Measurements from ENCODE around the gene CIRBP. TPM values are rescaled to one million over a fixed set of nuclear protein-coding genes. Genes with fewer than 3 reads are reported as not detected.
"Not testable (repeated sequence)": the region's sequence is repeated elsewhere in the genome, so short reads cannot be mapped to it uniquely, and the experiment has no call there.

Gene CIRBP
- total RNA-seq, 1 experiment from 2014 or later: 196 TPM

DNA sequence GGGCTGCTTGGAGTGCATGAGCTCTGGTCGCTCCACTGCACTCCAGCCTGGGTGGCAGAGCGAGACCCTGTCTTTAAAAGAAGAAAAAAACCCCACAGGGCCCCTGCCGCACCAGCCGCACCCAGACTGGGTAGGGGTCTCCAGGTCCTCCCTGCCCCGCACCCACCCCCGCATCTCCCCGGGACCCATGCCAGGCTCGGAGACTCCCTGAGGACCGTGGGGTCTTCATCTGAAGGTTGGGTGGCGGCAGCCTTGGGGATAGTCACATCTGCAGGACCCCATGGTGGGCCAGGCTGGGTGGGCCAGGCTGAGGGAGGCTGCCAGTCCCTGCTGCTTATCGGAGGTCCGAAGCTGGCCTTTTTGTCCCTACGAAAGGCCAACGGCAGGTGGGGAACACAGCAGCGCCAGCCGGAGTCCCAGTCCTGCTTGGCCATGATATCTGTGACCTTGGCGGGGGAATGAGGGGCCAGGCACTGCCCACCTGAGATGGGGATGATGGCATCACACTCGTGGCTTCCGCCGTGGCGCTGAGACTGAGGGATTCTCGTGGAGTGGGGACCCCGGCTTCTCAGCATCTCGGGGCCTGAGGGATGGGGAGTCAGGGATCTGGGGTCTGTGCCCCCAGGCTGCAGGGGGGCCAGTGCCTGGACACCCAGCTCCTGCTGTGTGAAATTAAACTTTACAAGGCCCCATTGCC lies 27.6 kb downstream of the CIRBP start:
- in situ Hi-C loops (cut with HindIII; ENCODE audit: low sequenced_read_pairs): no loop called here
- no peak for DNase-seq (ENCODE audit: low spot score)

DNA sequence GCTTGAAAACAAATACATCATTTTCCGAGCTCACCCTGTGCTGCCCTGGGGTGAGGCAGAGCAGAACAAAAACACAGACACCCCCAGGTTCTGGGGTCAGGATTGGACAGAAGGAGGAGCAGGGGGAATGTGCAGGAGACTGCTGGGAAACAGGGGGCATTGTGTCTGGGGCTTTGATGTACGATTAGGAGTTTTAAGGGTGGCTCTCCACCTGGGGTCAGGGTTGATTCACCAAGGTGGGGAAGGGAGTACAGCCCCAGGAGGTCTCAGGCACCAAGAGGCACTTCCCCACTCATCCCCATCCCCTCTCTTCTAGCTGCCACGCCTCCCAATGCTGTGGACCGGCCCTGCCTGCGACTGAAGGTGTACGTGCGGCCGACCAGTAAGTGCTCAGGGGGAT lies 29.1 kb downstream of the CIRBP start:
- no peak for DNase-seq (ENCODE audit: low spot score)
- in situ Hi-C loops (cut with HindIII; ENCODE audit: low sequenced_read_pairs): no loop called here

DNA sequence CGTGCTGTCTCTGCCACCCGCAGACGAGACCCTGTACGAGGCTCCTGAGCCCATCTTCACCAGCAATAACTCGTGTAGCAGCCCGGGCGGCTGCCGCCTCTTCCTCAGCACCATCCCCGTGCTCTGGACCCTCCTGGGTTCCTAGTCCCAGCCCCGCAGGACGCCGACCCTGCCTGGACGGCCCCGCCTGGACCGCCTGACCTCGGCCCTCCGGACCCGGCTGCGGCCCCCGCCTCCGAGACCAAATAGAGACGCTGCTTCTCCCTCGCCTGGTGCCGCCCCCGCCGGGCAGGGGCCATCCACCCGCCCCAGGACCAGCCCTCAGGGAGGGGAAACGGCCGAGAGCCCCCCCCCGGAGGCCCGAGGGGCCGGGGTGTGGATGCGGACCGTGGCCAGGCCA lies 30.7 kb downstream of the CIRBP start:
- in situ Hi-C loops (cut with HindIII; ENCODE audit: low sequenced_read_pairs): no loop called here
- no peak for DNase-seq (ENCODE audit: low spot score)

DNA sequence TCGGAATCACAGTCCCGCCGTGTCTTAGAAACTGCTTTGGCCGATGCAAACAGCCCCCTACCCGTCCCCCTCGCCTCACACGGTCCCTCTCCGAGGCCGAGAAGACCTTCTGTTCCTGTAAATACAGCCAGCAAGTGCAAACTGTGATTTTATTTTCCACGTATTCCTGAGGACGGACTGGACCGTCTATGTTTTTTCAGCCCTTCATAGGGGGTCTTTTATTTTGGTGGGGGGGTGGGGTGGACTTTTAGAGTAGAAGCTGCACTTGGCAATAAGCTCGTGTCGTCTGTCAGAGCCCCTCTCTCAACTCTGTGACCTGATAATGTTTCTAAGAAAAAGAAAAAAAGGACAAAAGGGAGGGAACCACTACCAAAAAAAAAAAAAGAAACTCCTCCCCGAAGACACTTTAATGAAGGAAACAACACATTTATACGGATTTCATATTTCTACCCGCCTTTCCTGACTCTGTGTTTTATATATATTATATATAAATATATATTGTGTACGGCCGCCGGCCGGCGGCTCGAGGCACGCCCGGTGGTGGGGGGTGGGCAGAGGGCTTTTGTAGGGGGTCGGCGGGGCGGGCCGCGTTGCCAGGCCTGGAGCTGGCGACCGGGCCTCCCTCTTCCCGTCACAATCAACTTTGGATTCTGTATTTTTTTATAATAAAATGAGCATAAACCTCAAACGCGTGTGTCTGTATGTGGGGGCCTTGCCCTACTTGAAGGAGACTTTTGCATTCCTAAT lies 31.8 kb downstream of the CIRBP start:
- in situ Hi-C loops (cut with HindIII; ENCODE audit: low sequenced_read_pairs): no loop called here
- DNase-seq (ENCODE audit: low spot score): no peak

DNA sequence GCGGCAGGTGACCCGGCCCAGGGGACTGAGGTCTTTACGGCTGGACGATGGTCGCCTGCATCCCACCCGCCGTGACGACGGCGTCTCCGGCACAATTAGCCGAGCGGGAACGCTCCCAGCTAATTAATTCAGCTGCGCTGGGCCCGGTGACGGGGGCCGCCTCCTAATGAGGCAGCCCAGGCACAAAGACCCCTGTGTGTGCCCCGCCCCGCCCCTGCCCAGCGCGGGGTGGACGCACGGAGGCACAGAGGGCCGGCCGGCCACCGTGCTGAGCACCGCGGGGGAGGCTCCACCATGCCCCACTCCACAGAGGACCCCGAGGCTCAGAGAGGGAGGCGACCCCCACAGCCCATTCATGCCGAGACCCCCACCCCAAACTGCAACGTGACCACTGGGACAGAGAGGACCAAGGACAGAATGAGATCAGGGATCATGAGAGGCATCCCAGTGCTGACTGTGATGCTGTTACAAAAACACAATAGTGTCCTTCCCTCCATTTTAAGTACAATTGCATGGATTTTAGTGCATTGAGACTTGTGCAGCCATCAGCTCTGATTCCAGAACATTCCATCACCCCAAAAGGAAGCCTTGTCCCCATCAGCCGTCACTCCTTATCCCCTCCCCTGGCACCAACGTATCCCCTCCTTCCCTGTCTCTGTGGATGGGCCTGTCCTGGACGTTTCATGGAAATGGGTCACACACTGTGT lies 33.6 kb downstream of the CIRBP start:
- in situ Hi-C loops (cut with HindIII; ENCODE audit: low sequenced_read_pairs): no loop called here
- DNase-seq (ENCODE audit: low spot score): no peak

DNA sequence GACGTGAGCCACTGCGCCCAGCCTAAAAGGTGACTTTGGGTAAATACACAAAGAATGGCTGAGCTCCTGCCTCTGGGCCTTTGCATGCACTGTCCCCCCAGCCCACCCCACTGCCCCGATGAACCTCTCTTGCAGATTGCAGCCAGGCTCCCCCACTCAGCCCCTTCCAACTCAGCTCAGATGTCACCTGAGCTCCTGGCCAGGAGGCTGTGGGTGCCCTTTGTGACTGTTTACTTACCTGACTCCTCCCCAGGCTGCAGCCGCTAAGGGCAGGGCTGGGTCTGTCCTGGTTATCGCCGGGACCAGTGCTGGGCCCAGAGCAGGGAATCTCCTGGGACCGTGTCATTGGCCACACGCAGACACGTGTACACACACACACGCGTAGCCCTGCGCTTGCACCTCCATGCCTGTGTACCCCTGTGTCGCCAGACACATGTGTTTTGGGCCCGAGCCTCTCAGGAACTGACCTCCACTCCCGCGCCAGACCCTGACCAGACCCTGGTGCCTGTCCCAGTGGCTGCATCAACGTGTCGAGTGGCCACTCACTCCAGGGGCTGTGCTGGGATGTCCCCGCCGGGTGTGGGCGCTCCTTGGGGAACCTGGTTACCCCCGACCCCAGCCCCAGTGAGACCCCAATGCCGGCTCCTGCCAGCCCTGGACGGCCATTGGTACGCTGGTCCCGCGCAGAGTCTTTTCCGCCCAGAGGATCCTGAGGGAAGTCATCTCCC lies 35.2 kb downstream of the CIRBP start:
- in situ Hi-C loops (cut with HindIII; ENCODE audit: low sequenced_read_pairs): no loop called here
- no peak for DNase-seq (ENCODE audit: low spot score)

DNA sequence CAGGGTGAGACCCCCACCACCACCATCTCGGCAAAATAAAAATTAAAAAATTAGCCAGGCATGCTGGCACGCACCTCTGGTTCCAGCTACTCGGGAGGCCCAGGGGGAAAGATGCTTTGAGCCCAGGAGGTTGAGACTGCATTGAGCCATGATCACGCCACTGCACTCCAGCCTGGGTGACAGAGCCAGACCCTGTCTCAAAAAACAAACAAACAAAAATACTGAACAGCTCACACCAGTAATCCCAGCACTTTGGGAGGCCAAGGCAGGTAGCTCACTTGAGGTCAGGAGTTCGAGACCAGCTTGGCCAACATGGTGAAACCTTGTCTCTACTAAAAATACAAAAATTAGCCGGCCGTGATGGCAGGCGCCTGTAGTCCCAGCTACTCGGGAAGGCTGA lies 36.2 kb downstream of the CIRBP start:
- in situ Hi-C loops (cut with HindIII; ENCODE audit: low sequenced_read_pairs); DNase-seq (ENCODE audit: low spot score): not testable (repeated sequence)

DNA sequence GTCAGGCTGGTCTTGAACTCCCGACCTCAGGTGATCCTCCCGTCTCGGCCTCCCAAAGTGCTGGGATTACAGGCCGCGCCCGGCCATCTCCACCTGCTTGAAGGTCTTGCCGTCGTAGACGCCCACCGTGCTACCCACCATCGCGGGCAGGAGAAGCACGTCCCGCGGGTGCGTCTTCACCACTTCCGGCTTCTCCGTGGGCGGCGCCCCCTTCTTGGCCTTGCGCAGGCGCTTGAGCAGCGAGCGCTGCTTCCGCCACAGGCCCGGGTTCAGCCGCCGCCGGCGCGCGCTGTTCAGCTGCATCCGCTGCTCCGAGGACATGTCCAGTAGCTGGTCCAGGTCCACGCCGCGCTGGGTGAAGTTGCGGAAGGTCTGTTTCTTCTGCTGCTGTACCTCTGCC lies 38.2 kb downstream of the CIRBP start:
- DNase-seq (ENCODE audit: low spot score): no peak
- in situ Hi-C loops (cut with HindIII; ENCODE audit: low sequenced_read_pairs): no loop called here

DNA sequence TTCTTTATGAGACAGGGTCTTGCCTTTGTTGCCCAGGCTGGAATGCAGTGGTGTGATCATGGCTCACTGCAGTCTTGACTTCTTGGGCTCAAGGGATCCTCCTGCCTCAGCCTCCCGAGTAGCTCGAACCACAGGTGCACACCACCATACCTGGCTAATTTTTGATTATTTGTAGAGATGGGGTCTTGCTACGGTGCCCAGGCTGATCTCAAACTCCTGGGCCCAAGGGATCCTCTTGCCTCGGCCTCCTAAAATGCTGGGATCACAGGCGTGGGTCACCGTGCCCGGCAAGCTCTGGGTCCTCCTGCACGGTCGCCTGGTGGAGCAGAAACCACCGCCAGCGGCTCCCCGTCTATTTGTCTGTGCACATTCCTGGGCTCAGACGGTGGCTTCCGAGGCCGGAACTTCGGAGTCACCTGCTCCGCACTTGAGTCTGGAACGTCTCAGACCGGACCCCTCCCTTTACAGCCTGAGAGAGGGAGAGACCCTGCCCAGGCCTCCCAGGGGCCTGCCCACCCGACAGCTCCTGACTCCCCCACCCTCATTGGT lies 38.7 kb downstream of the CIRBP start:
- in situ Hi-C loops (cut with HindIII; ENCODE audit: low sequenced_read_pairs): no loop called here

DNA sequence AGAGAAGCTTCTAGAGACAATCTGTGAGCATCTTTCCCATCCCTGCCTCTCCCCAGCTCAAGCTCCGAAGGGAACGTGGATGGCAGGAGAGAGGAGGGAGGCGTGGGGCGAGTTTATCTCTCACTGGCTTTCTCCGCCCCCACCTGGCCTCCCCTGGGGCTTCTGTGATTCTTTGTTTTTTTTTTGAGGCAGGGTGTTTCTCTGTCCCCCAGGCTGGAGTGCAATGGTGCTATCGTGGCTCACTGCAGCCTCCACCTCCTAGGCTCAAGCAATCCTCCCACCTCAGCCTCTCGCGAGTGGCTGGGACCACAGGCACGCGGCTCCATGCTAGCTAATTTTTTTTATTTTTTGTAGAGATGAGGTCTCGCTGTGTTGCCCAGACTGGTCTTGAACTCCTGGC lies 39.6 kb downstream of the CIRBP start:
- in situ Hi-C loops (cut with HindIII; ENCODE audit: low sequenced_read_pairs): no loop called here

More for the DNA sequence above, 38.7 kb downstream of the CIRBP start:
- no peak for DNase-seq (ENCODE audit: low spot score)

DNA sequence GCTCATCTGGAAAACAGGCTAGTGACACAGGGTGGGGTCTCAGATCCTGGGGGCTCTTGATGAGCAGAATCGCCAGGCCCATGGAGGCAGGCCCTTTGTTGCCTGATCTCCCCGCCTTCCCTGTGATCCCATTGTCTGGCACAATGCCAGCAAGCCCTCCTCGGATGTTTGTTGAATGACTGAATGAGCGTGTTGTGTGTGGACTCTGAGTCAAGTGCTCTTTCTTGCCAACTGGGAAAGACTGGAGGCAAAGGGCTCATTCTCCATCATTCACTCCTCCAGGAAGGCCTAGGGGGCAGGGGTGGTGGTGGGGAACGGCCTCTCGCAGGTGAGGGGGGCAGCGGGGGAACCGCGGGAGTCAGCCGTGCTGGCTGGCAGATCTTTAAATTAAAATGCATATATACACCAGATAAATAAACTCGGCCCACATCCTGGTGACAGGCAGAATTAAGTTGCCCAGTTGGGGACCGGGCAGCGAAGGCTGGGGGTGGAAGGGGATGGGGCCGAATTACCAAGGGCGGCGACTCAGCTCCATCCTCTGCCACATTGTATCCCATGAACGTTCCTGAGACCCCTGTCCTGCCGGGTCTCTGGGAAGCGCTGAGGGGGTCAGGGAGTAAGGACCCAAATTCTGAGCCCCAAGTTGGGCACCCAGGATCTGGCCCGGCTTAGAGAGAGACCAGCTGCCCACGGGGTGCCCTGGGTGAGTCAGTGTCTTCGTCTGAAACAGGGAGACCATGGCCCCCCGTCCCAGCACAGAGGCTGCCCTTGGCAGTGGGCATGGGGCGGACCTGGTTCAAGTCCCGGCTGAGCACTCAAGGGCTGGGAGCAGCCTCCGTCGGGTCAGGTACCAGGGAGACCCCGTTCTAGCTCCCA lies 41.1 kb downstream of the CIRBP start:
- in situ Hi-C loops (cut with HindIII; ENCODE audit: low sequenced_read_pairs): no loop called here
- no peak for DNase-seq (ENCODE audit: low spot score)

More for the DNA sequence above, 39.6 kb downstream of the CIRBP start:
- no peak for DNase-seq (ENCODE audit: low spot score)

DNA sequence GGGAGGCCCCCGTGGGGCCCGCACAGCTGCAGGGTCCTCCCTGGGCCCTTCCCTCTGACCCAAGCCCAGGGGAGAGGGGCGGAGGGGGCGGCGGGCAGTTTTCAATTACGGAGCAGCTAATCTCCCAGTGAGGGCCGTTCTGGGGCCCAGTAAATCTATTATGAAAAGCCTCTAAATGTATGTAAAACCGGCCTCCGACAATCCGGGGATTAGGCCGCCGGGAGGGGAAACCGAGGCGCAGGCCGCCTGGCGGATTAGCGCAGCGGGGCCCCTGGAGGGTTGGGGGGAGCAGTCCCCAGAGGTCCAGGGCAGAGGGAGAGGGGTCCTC lies 41.7 kb downstream of the CIRBP start:
- in situ Hi-C loops (cut with HindIII; ENCODE audit: low sequenced_read_pairs): no loop called here

DNA sequence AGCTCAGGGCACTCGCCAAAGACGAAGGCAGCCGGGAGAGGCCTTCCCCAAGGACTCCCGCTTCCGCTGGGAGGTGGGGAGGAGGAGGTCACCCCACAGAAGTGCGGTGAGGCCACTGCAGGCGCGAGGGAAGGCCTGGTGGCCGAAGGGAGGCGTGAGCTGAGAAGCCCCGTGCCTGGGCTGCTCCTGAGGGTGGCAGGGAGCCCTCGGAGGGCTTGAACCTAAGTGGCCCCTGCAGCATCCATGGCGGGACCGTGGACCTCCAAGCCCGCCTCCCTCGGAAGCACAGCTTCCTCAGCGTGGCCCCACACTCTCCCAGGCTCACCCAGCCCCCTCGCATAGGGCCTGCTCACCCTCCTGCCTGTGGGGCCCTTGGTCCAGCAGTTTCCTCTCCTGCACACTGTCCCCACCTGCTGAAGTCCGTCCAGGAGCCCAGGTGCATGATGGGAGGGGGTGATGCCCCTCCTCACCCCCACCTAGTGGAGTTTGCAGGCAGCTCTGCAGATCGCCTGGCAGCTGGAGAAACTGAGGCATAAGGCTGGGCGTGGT lies 42.5 kb downstream of the CIRBP start:
- no peak for DNase-seq (ENCODE audit: low spot score)
- in situ Hi-C loops (cut with HindIII; ENCODE audit: low sequenced_read_pairs): no loop called here

More for the DNA sequence above, 41.7 kb downstream of the CIRBP start:
- no peak for DNase-seq (ENCODE audit: low spot score)

DNA sequence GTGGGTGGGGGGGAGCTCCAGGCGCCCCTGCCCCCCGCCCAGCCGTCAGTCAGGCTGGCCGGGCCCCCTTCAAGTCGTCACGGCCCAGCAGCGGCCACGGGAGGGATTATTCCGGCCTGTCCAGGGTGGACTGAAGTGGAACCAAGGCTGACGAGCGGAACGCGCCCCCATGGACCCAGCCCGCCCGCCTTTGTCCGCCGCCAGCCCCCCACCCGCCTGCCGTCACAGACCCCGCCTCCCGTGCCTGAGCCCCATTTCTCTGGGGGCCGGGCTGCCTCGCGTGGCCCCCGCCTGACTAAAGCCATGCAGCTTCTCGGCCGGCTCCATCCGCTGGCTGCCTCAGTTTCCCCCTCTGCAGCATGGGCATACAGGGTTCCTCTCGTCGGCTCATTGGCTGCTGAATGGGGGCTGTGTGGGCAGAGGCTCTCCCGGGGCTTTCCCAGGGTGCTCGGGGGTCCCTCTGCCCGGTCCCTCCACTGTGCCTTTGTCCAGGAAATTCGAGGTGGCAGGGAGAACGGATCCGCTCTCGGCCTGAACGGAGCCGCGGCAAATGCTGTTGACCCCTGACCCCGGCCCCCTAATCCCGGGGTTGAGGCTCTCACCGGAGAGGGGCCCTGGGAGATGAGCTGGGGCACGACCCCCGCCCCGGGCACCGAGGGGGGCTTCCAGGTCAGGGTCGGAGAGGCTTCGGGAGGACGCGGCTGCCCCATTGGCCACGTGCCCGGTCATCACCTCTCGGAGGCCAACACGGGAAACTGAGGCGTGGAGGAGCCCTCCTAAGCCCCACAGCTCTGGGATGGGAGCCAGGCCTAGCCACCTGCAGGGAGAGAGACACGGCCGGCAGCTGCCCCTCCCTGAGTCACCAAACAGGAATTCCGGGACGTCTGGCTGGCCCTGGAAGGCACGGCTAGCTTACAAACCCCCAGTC lies 43.9 kb downstream of the CIRBP start:
- in situ Hi-C loops (cut with HindIII; ENCODE audit: low sequenced_read_pairs): no loop called here
- no peak for DNase-seq (ENCODE audit: low spot score)

DNA sequence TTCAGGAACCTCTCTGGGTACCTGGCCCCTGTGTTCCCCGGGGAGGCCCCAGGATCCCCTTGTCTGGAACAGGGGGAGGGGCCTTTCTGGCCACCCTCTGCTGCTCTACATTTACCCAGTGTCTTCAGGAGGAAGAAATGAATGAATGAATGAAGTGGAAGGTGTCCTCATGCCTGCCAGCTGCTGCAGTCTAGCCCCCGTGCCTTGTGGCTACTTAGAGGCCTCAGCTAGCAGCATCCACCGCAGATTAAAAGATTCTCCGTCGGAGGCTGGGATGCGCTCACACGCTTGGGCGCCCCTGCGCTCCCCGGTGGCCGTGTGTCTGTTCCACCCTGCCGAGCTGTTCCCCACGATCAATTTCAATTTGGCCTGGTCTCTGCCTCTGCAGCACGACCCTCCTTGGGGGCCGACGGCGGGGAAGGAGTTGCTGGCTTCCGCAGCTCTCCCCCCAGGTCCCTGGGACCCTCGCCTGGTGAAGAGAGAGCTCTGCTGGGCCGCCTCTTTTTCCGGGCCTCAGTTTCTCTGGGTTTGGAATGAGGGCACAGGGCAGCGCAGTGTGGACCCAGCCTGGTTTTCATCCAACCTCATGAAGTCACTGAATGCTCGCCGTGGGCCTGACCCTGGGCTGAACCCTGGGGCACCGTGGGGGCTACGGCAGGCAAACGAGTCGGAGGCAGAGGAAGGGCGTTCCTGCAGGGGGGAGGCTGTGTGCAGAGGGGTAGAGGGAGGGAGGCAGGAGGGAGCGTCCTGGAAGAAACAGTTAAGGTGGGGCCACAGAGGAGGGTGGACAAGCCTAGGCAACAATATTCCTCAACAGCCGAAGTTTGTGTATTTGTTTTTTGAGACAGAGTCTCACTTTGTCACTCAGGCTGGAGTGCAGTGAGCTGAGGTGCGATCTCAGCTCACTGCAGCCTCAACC lies 44.8 kb downstream of the CIRBP start:
- DNase-seq (ENCODE audit: low spot score): no peak
- in situ Hi-C loops (cut with HindIII; ENCODE audit: low sequenced_read_pairs): no loop called here

DNA sequence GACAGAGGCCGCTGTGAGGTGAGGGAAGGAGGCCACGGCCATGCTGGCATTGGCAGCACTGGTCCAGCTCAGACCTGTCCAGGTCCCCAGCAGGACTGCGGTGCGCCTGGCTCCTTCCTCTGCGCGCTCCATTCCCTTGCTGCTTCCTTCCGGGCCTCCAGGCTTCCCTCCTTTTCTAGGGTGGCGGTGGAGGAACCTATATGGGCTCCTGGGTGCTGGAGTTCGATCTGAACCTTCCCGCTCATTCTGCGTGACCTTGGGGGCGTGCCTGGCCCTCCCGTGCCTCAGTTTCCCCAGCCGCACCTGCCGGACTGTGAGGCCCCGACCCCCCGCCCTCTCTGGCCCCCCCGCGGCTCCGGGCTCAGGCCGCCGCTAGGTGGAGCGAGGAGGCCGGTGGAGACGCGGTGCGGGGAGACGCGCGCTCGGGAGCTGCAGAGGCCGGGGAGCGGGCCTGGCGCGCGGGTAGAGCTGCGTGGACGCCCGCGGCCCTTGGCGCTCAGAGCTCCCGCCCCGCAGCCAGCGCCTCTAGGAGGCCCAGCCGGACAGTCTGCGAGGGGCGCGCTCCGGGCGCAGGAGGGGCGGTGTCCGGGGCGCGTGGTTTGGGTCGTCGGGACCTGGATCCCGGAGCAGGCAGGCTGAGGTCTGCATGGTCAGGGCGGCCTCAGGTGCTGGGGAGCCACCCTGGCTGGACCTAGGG lies 46.5 kb downstream of the CIRBP start:
- in situ Hi-C loops (cut with HindIII; ENCODE audit: low sequenced_read_pairs): no loop called here
- peak; percentile 72 for DNase-seq (ENCODE audit: low spot score)

Data from G401 (cell line).